Measurements from ENCODE around the gene CASZ1.

- no peak for TF ChIP-seq POLR2AphosphoS5 (IDR thresholded peaks at IDR 0.05; ENCODE audit: low read depth, low read length)
- TF ChIP-seq POLR2A (IDR thresholded peaks at IDR 0.05; ENCODE audit: low read depth, low read length): no peak
- TF ChIP-seq TAF1 (IDR thresholded peaks at IDR 0.05; ENCODE audit: borderline replicate concordance, low read depth, low read length): no peak
Measured at GRCh38 chr1:10694633-10695627, 101.5 kb downstream of the CASZ1 start.

All from GM12892 (cell line).